Mononuclear cell (primary cell): ENCODE results near the gene KRTAP6-2. TPM values are rescaled to one million over a fixed set of nuclear protein-coding genes. Genes with fewer than 3 reads are reported as not detected.

Source experiments
- H3K27me3 ChIP-seq: 2 replicates; pipeline ENCODE4 v1.6.0; 2011; ENCODE audit warnings: low read length, control low read depth; ENCODE audit not compliant: insufficient read depth
- H3K4me1 ChIP-seq: 2 replicates; pipeline ENCODE4 v1.5.1; 2011; ENCODE audit warnings: mild to moderate bottlenecking, low read length, control low read depth; ENCODE audit not compliant: insufficient read depth
- H3K4me3 ChIP-seq: 2 replicates; pipeline ENCODE4 v1.5.1; 2011; ENCODE audit warnings: mild to moderate bottlenecking, low read length, moderate library complexity
- H3K9me3 ChIP-seq: 2 replicates; pipeline ENCODE4 v1.5.1; 2011; ENCODE audit warnings: low read depth, mild to moderate bottlenecking, control low read depth, low read length
- total RNA-seq: library from RNA; depleted of rRNA; stranded (reverse); fragments of >200 nt; gene quantifications from one replicate; pipeline ENCODE4 v1.2.3, GENCODE V29; 2012

The KRTAP6-2 gene
- total RNA-seq, 1 donor: not detected

DNA sequence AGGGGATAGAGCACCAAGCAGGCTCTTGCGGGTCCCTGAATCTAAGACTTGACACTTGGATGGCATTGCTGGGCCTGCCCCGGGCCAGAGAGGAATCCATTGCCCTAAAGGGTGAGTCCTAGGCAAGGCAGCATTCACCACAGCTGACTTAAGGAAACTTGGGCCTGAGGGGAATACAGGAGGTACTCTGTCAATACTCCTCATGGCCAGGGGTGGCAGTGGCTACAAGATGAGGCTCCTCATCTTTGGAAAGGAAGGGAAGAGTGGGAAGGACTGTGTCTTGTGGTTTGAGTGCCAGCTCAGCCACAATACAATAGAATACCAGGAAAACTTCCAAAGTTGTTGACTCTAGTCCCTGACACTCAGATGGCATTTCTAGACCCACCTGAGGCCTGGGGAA is 7.3 kb upstream of the KRTAP6-2 start:
- no peak overlapping the region for H3K4me3 ChIP-seq
- H3K4me1 ChIP-seq: no peaks in the 10 kb centered on the region
- H3K9me3 ChIP-seq: no peaks in the 10 kb centered on the region
- H3K27me3 ChIP-seq: no peaks in the 10 kb centered on the region

DNA sequence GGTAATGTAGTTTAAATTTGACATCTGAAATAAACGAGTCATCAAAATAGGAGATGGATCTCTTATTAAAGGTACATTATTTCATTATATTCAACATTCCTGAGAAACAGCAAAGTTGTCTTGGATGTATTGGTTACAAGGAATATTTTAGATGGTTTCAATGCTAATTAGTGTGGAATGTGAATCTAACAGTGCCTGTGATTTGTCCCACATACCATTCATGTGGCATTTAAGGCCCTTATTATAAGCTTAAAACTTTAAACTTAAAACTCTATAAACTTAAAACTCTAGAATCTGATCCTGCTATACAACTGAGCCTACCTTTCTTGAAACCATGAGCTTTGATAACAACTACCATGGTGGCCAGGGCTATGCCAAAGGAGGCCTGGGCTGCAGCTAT is 2.1 kb upstream of the KRTAP6-2 start, which contains the start of gene KRTAP22-1:
TSS of gene KRTAP22-1 (plus strand) at position 301 of the 400 bp plus-strand sequence.
- no peaks in the 10 kb centered on the region for H3K27me3 ChIP-seq
- H3K9me3 ChIP-seq: no peaks in the 10 kb centered on the region
- H3K4me1 ChIP-seq: no peaks in the 10 kb centered on the region
- H3K4me3 ChIP-seq: no peak within 1 kb of the TSS

DNA sequence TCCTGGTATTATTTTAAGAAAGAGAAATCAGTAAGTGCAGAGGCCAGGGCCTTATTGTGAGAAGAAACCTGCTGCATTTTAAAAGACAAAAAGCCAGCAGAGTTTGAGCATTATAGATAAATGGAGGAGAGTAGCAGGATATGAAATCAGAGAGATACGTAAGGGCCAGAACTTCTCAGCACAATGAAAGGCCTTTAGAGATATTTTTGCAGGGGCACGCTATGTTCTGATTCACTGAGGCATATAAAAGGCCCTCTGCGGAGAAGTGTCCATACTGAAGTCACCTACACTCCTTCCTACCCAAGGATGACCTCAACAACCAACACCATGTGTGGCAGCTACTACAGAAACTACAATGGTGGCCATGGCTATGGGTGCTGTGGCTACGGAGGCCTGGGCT is 6.6 kb downstream of the KRTAP6-2 start, which contains the start of gene KRTAP6-3:
TSS of gene KRTAP6-3 (plus strand) at position 301 of the 400 bp plus-strand sequence. CDS start at position 307, 6 bp downstream.
- Histone ChIP-seq H3K4me1 (no peaks in the 10 kb centered on the region), H3K9me3 (no peaks in the 10 kb centered on the region), H3K4me3 (no peak within 1 kb of the TSS), H3K27me3 (no peaks in the 10 kb centered on the region)

DNA sequence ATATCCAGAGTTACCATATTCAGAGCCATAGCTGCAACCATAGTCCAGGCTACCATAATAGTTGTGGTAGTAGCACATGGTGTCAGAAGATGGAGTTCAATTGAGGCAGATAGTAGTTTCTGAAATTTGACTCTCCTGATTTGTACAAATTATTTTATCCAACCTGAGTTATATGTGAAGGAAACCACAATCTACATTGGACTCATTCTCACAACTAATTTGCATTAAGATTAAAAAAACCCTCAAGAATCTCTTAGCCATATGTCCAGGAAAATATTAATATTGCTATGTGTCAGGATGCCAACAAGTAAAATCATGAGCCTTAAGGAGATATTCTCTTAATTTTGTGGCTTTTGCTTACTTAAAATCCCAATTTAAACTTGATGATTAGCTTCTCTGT is 8.4 kb downstream of the KRTAP6-2 start, which contains the start of gene KRTAP22-2:
TSS of gene KRTAP22-2 (minus strand) at position 101 of the 400 bp plus-strand sequence.
- no peak within 1 kb of the TSS for H3K4me3 ChIP-seq
- no peaks in the 10 kb centered on the region for H3K9me3 ChIP-seq
- H3K27me3 ChIP-seq: no peaks in the 10 kb centered on the region
- H3K4me1 ChIP-seq: no peaks in the 10 kb centered on the region

DNA sequence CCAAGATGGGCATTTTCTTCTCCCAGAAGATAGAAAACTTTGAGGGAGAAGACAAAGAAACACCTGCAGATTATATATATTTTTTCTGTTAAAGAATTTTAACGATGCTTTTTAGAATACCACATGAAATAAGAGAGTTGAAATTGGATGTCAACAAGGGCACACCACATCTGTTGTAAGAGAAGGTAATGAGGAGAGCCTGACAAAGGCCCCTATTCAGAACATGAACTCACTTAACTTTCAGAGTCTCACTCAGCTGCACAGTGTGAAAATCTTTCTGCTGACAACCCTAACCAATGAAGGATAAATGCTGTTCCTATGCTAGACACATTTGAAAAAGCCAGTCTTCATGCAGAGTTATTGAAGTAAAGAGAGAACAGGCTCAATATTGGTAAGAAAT is 15.8 kb downstream of the KRTAP6-2 start:
- H3K4me3 ChIP-seq: no peak overlapping the region
- no peaks in the 10 kb centered on the region for H3K27me3 ChIP-seq
- H3K9me3 ChIP-seq: no peaks in the 10 kb centered on the region
- H3K4me1 ChIP-seq: no peaks in the 10 kb centered on the region

DNA sequence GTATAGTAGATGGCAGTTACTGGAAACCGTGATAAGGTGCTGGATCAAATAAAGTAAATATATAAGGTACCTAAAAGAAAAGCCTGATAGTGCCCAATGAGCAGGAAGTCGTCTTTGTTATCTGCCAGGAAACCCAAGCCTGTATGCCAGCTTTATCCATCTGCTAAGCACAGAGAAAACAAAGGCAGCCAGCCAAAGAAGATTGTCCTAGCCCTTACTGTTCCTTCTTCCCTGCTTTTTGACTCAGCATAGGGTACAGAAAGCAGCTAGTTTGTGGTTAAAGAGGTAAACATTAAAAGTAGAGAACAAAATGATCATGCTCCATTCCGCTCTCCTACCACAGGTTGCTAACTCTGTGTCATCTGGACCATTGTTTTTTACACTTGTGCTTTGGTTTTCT is 18.6 kb downstream of the KRTAP6-2 start:
- Histone ChIP-seq H3K9me3 (no peaks in the 10 kb centered on the region), H3K27me3 (no peaks in the 10 kb centered on the region), H3K4me1 (no peaks in the 10 kb centered on the region), H3K4me3 (no peak overlapping the region)

DNA sequence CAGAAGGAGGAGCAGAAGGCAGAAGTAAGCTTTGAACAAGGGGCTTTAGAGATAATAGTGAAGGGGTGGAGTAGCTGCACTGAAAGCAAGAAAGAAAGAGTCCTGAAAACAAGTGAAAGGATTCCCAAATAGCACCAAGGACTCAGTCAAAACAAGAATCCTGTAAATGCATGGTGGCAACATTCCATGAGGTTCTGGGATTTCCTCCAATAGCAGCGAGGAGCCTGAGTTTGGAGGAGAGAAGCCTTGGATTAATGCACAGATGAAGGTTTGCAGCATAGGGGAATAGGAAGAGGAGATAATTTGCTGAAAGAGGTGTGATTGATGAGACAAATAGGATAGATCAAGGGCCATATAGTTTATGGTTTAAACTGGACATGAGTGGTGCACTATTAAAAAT is 19.4 kb downstream of the KRTAP6-2 start:
- no peaks in the 10 kb centered on the region for H3K27me3 ChIP-seq
- no peaks in the 10 kb centered on the region for H3K4me1 ChIP-seq
- H3K4me3 ChIP-seq: no peak overlapping the region
- no peaks in the 10 kb centered on the region for H3K9me3 ChIP-seq

DNA sequence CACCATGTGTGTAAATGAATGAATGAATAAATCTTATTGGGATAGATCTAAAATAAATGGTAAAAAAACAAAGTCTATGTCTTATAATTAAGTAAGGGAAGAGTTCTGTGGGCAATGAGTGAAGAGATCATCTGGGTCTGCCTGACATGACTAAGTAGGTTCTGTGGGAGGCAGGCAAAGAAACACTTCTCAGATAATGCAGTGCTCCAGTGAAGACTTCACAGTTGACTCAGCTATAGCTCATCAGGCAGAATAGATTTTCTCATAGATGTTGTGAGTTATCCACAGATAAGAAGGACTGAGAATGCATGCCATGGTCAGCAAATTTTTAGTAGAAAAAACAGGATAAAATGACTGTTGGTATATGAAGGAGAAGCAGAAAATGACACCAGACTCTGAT is 20.9 kb downstream of the KRTAP6-2 start:
- Histone ChIP-seq H3K9me3 (no peaks in the 10 kb centered on the region), H3K27me3 (no peaks in the 10 kb centered on the region), H3K4me1 (no peaks in the 10 kb centered on the region), H3K4me3 (no peak overlapping the region)

DNA sequence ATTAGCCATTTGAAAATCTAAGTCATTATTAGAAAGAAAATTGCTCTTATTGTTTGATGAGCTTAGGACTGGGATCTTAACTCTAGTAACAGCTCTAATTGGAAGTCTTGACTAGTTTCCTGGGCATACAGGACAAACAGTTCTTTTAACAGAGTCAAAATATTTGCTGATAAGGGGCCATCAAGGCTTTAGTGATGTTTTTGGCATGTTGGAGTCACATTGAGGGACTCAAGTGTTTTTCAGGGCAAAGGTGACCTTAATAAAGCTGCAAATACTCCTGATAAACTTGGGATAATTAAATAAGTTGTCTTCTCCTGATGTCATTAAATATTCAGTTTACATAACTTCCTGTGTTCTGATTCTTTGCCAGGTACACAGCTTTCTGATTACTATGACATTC is 31.1 kb downstream of the KRTAP6-2 start:
- Histone ChIP-seq H3K9me3 (no peaks in the 10 kb centered on the region), H3K27me3 (no peaks in the 10 kb centered on the region), H3K4me3 (no peak overlapping the region), H3K4me1 (no peaks in the 10 kb centered on the region)

DNA sequence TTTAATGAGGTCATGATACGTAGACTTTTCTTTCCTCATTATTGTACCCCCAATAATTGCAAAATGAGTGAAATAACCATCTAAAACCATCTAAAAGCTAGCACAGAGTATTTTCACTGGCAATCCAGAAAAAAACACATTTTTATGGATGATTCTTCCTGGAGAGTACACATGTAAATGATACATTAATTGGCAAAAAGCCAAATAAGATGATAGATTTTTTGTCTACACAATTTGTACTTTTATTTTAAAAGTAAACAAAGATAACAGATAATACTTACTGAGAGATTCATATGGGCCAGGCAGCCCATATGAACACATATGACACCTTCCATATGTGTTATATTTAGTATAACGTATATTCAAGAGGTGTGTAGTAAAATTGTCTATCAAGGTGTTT is 35.1 kb downstream of the KRTAP6-2 start:
- Histone ChIP-seq H3K4me3 (no peak overlapping the region), H3K4me1 (no peaks in the 10 kb centered on the region), H3K27me3 (no peaks in the 10 kb centered on the region), H3K9me3 (no peaks in the 10 kb centered on the region)

DNA sequence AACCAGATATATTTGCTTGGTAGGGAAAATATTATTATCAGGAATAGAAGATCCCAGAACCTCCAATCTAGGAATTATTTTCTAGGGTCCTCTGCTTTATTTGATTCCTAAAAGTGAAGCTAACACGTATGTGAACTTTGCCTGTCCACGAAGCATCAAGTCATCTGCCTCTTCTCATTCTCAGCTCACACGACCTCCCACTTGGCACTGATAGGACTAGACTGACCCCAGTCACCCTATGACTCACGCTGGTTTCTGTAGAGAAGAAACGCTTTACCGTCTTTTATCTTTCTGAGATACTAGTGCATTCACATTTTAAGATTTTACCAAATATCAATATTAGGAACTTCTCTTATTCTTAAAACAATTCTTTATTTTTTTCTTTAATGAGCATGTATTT is 35.6 kb downstream of the KRTAP6-2 start:
- H3K27me3 ChIP-seq: no peaks in the 10 kb centered on the region
- H3K4me3 ChIP-seq: no peak overlapping the region
- H3K9me3 ChIP-seq: no peaks in the 10 kb centered on the region
- no peaks in the 10 kb centered on the region for H3K4me1 ChIP-seq

DNA sequence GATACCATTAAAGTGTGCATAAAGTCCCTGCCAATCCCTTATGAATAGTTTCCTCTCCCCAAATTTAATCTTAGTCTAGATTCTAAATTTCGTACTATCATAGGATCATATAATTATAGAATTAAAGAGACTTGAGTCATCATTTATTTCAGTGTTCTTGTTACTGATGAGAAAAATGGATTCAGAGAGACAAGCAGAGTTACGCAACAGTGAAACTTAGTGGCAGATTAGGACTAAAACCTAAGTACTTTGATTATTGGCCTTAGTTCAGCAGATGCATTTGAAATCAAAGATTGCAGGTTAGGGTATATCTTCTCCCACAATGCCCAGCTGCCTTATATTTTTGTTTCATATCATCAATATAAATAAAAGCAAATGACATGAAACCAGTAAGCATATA is 36.7 kb downstream of the KRTAP6-2 start:
- Histone ChIP-seq H3K4me1 (no peaks in the 10 kb centered on the region), H3K4me3 (no peak overlapping the region), H3K9me3 (no peaks in the 10 kb centered on the region), H3K27me3 (no peaks in the 10 kb centered on the region)

DNA sequence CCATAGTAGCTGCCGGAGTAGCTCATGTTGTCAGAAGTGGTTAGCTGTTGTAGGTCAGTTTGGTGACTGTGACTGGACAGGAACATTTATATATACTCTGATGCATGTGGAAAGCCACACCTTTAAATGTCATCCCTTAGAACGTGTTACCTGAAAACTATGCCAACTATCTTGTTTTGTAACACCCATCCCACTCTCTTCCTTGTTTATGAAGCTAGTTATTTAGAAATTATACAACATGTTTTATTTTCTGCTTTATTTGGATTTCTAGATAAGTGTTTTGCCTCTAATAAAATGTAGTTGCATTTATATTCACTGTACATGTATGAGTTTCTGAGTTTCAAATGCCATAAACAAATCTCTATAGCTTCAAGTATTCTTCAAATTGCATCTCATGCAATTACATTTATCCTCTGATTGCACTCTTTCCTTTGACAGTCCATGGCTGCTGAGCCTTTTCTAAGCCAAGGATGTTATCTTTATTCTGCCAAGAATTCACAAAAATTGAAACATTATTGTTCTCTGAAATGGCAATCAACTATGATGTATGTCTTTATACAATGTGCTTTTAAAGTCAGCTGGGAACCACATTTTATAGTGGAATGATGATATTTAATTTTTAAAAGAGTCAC is 37.3 kb downstream of the KRTAP6-2 start, which contains the start of gene KRTAP19-7:
TSS of gene KRTAP19-7 (minus strand) at position 51 of the 632 bp plus-strand sequence. CDS start at position 26, 25 bp downstream.
- no peaks in the 10 kb centered on the region for H3K27me3 ChIP-seq
- H3K4me3 ChIP-seq: no peak within 1 kb of the TSS
- no peaks in the 10 kb centered on the region for H3K4me1 ChIP-seq
- no peaks in the 10 kb centered on the region for H3K9me3 ChIP-seq

DNA sequence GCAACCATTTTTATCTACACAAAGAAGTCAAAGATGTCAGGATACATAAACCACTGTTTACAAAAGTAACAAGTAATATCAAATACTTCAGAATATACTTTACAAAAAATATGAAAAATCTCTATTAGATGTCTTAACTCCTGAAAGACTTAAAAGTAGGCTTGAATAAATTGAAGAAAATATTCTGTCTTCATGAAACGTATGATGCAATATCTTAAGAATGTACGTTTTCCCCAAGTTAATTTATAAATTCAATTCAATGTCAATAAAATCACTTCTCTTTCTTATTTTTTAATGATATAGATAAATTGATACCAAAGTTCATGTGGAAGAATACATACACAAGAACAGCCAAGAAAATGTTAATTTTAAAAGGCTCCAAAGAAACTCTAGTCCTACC is 43.6 kb downstream of the KRTAP6-2 start:
- no peaks in the 10 kb centered on the region for H3K4me1 ChIP-seq
- H3K27me3 ChIP-seq: no peaks in the 10 kb centered on the region
- H3K9me3 ChIP-seq: peaks cover 7% of the 10 kb centered on the region
- H3K4me3 ChIP-seq: no peak overlapping the region

DNA sequence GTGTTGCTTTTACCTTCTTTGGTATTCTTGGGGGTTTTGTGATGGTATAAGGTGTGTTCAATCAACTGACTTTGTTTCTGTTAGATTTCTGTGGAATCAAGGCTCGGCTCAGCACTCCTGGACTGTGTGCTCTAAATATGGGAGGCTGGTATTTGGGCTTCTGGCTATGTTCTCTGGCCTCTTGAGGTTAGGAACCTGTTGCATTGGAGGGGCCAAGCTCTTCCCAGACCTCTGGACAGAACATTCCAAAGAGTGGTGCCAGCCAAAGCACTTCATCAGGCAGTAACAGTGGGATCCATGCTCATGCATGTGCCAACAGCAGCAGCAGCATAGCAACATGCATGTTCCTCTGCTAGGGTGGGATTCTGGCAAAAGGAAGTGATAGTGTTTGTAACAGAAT is 45.9 kb downstream of the KRTAP6-2 start:
- Histone ChIP-seq H3K4me1 (no peaks in the 10 kb centered on the region), H3K4me3 (no peak overlapping the region), H3K27me3 (no peaks in the 10 kb centered on the region), H3K9me3 (peaks cover 7% of the 10 kb centered on the region)
